ENCODE results near the gene ALKBH3. TPM values are rescaled to one million over a fixed set of nuclear protein-coding genes. Genes with fewer than 3 reads are reported as not detected.
A peak's percentile ranks its signal among the peaks of the same experiment; 100 is the strongest.

Gene ALKBH3
- total RNA-seq, 1 donor from 2014 or later, result 14.2 TPM

DNA sequence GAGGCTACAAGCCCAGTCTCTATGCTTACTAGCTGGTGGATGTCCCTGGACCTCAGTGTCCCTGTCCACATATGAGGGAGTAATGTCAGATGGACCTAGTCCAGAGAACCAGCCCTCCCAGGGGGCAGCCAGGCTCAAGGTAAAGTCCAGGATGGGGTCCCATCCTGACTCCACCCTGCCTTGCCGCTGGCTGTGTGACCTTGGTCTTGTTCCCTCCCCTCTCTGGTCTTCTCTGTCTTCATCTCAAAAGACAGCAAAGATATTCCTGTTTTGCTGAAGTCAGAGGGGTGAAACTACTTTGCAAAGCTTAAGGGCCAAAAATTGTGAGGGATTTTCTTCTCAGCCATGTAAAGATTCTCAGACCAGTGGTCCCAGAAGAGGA, 52.6 kb downstream of the ALKBH3 start:
- no peak for DNase-seq (ENCODE audit: missing footprints)
- no peak for ATAC-seq
- intact Hi-C loops (cut with DNase I), result no loop called here

DNA sequence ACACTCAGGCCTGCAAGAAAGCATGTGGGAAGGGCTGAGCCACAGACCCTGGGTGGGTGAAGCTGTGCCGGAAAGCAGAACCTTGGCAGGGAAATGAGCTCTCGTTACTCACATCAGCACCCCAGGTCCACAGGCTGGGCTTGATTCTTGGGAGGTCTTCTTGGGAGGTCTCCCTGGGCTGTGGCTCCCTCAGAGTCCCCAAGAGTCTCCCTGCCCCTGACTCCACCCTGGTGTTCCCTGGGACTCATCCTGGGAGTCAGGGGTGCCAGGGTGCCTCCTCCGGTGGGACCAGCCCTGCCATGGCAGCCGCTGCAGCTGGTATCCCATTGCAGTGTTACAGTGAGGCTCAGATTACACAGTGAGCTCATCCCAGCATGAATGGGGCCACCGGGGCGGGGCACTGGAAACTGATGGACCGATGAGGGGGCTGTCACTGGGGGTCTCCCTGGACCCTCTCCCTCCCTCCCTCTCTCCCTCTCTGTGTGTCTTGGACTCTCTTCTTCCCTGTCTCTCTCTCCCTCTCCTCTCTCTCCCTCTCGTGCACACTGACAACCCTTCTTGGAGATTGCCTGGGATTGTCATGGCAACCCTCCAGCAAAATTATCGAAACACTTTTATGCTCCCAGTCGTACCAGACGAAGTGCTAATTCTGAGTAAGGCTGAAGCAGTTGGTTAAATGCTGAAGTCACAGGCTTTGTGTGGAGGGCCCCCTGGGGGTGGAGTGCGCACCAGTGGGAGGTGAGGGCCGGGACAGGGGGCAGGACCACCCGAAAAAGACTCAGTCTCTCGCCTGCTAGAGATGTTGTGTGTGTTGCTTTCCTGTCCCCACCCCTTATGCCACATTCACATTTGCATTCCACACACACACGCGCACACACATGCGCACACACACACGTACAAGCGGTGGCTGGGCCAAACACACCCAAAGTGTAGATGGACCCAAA, 53.2 kb downstream of the ALKBH3 start:
- ATAC-seq (peak; percentile 35), DNase-seq (ENCODE audit: missing footprints) (peak; percentile 70)
- intact Hi-C loops (cut with DNase I), result no loop called here

- no peak for ATAC-seq
- no peak for DNase-seq (ENCODE audit: missing footprints)
- intact Hi-C loops (cut with DNase I), result no loop called here
Observed at GRCh38 chr11:43934601-43935423, 54.2 kb downstream of the ALKBH3 start.

DNA sequence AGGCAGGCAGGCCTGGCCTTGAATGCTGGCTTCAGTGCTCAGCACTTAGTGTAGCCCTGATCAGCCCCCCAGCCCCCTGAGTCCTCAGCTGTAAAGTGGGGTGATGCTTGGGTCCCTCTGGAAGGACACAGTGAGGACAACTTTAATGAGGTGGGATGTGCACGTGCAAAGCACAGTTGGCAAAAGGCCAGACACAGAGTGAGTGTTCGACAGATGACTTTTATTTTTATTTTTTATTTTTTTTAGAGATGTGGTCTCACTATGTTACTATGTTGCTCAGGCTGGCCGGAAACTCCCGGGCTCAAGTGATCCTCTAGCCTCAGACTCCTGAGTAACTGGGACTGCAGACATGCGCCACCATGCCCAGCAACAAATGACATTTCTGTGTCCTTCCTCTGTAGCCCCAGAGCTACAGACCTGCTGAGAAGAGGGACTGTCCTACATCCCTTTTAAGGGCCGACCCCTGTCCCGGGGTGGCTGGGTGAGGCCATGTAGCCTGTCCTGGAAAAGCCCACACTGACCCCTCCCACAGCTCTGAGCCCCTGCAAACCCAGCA, 54.9 kb downstream of the ALKBH3 start:
- DNase-seq (ENCODE audit: missing footprints), result no peak
- ATAC-seq, result no peak
- intact Hi-C loops (cut with DNase I), result no loop called here

GRCh38 chr11:43936076-43936475, 55.4 kb downstream of the ALKBH3 start:
- DNase-seq (ENCODE audit: missing footprints) (no peak), ATAC-seq (no peak)
- intact Hi-C loops (cut with DNase I), result no loop called here

- intact Hi-C loops (cut with DNase I), result no loop called here
- no peak for DNase-seq (ENCODE audit: missing footprints)
- no peak for ATAC-seq
Observed at GRCh38 chr11:43937434-43938411, 57.1 kb downstream of the ALKBH3 start.

GRCh38 chr11:43941257-43941994, 60.8 kb downstream of the ALKBH3 start:
- intact Hi-C loops (cut with DNase I), result loop anchor here (5.0 kb wide), 2 partner anchors 34 to 49 kb away; no protein-coding TSS in a partner anchor
- DNase-seq (ENCODE audit: missing footprints) (no peak), ATAC-seq (no peak)

GRCh38 chr11:43942662-43943371, 62.2 kb downstream of the ALKBH3 start:
- DNase-seq (ENCODE audit: missing footprints), result peak; percentile 76
- ATAC-seq, result no peak
- intact Hi-C loops (cut with DNase I), result loop anchor here (1.0 to 5.0 kb wide), 3 partner anchors 36 to 90 kb away; no protein-coding TSS in a partner anchor

DNA sequence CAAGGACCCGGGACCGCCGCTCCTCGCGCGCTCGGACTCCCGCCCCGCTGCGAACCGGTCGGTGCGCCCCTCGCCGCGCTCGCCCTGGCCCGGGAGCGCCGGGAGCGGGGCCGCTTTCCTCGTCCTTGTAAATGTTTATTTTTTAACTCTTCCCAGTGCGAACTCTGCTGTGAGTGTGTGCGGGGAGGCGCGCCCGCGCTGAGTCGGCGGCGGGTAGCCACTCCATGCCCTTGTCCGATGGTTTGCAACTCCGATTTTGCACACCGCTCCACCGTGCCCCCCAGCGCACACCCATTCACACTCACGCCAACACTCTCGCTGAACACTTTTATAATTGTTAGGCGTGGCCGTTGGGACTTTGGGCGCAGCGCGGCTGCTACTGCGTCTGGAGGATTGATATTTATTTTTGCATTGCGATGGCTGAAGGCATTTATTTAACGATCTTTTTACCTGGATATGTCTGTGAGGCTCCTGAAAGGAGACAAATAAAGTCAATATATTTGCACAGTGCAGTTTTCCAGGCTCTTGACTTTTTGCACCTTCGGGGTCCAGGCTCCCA, 62.8 kb downstream of the ALKBH3 start:
- no peak for DNase-seq (ENCODE audit: missing footprints)
- no peak for ATAC-seq
- intact Hi-C loops (cut with DNase I), result loop anchor here (5.0 kb wide), 2 partner anchors 36 to 51 kb away; no protein-coding TSS in a partner anchor

DNA sequence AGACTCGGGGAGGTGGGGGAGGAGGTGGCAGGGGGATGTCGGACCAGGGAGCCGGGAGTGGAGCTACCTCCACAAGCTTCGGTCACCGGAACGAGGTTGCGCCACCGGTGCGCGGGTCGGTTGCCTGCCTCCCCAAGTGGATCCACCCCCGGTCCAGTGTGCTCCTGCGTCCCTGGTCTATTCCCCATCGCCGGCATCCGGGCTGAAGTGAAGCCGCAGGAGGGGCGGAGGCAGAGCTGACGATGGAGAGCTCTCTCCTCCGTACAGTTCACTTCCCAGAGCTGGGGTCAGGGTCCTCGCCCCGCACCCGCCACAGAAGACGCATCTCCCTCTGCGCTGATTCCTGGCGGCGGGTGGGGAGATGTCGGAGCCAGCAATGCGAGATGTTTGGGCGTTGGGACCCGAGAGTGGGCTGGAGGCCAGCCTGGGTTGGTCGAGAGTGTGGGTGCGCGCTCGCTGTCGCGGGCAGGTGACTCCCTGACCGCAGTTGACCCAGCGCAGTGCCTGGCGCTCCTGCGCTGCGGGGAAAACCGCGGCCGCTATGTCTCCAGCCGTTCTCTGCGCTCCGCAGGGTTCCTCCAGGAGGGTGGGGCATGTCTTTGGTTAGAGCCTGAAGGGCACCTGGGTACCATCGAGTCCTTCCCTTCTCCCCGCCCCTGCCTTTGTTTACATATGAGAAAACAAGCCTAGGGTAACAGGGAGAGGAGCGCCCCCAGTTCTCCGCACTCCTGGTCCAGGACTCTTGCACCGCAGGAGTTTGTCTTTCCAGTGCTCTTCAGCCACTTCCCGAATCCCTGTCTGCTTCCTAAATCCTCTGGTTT, 63.5 kb downstream of the ALKBH3 start:
- intact Hi-C loops (cut with DNase I), result loop anchor here (2.0 to 5.0 kb wide), 3 partner anchors 37 to 52 kb away; no protein-coding TSS in a partner anchor
- no peak for DNase-seq (ENCODE audit: missing footprints)
- ATAC-seq, result no peak

DNA sequence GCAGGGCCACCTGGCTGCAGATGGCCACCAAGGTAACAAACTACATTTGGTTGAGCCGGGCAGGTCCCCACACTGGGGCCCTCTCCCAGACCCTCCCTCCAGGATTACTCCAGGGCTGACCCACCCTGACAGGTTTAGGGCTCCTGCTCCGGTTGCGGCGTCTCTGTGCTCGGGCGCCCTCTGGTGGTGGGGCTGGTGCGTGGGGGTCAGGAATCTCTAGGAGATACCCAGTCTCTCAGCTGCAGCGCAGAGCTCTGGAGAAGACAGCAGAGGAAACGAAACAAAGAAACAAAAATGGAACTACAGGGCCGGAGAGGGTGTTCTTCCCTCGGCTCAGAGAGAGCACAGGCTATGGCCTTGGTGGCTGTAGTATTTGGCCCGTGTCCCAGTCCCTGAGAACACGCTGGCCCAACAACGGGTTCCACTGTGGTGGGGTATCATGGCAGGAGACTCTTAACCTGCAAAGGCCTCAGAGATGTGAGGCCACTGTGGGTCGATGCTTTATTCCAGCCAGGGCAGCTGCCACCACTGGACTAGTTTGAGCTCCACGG, 64.2 kb downstream of the ALKBH3 start:
- intact Hi-C loops (cut with DNase I), result loop anchor here (2.0 to 5.0 kb wide), 3 partner anchors 38 to 53 kb away; no protein-coding TSS in a partner anchor
- peak; percentile 90 for DNase-seq (ENCODE audit: missing footprints)
- peak; percentile 23 for ATAC-seq

DNA sequence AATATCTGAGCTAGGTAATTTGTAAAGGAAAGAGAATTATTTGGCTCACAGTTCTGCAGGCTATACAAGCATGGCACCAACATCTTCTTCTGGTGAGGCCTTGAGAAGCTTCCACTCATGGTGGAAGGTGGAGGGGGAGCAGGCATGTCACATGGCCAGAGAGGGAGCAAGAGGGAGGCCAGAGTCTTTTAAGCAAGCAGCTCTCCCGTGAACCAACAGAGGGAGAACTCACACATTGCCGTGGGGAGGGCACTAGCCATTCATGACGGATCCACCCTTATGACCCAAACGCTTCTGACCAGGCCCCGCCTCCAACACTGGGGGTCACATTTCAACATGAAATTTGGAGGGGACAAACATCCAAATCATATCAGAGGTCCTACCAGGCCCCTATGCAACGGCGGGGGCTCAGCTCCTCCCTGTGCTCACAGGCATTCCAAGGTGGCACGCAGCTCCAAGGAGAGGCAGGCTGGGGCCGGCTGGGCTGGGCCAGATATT, 66.4 kb downstream of the ALKBH3 start:
- intact Hi-C loops (cut with DNase I), result no loop called here
- DNase-seq (ENCODE audit: missing footprints) (no peak), ATAC-seq (peak; percentile 21)

- ATAC-seq (no peak), DNase-seq (ENCODE audit: missing footprints) (no peak)
- intact Hi-C loops (cut with DNase I), result no loop called here
Observed at GRCh38 chr11:43947815-43948214, 67.2 kb downstream of the ALKBH3 start.

DNA sequence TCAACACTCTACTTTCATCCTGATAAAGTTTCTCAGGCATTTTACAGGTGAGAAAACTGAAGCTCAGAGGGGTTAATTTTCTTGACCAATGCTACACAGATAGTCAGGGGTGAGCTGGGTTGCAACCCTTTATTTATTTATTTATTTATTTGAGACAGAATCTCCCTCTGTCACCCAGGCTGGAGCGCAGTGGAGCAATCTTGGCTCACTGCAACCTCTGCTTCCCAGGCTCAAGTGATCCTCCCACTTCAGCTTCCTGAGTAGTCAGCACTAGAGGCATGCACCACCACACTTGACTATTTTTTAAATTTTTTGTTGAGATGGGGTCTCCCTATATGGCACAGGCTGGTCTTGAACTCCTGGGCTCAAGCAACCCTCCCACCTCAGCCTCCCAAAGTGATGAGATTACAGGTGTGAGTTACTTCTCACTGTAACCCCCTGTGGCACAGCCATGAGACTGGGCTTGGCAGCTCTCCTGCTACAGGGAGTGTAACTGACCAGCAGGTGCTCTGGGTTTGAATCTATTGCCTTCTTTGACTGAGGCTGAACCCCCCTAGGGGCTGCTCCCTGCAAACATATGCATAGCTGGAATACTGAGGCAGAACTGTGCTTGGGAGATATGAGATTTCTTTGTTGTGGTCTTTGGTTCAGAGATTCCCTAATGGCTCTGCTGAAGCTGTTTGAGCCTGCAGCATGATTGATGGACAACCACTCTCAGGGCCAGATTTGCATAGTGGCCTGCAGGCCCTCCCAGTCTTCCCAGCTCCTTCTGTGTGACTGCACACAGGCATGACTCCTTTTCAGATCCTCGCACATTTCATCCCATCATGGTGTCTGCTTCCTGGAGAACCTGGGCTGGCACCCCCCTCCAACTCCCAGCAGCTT, 68.0 kb downstream of the ALKBH3 start:
- ATAC-seq (no peak), DNase-seq (ENCODE audit: missing footprints) (no peak)
- intact Hi-C loops (cut with DNase I), result no loop called here

Measured in Right ventricle myocardium inferior (tissue), 1 donor.